HG02852 (cell line): ENCODE results near the gene CAPN2.
"Not testable (repeated sequence)": the region's sequence is repeated elsewhere in the genome, so short reads cannot be mapped to it uniquely, and the experiment has no call there.

Experiments
- ATAC-seq: cut with Tn5 transposase; IDR thresholded peaks from one replicate; pipeline ENCODE4 v1.9.1; 2021; ENCODE audit warnings: mild to moderate bottlenecking, moderate library complexity; ENCODE audit not compliant: unreplicated experiment

The CAPN2 gene

GRCh38 chr1:223784541-223784940, 72.2 kb downstream of the CAPN2 start:
- ATAC-seq = no peak

DNA sequence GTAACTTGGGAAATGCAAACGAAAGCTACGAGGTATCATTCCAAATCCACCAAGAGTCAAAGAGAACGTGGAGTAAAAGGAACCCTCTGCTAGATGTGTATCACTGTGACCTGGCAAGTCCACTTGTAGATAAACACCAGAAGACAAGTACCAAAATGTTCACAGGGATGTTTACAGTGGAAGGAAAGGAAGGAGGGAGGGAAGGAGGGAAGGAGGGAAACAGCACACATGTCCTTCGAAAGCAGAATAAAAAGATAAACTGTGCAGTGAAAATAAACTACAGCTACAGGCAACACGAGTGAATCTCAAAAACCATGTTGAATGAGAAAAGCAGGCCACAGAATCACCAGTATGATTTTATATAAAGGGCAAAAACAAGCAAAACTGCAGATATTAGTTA, 73.5 kb downstream of the CAPN2 start:
- no peak for ATAC-seq

GRCh38 chr1:223788746-223789415, 76.5 kb downstream of the CAPN2 start:
- no peak for ATAC-seq

- ATAC-seq = no peak
Observed at GRCh38 chr1:223792046-223792445, 79.7 kb downstream of the CAPN2 start.

DNA sequence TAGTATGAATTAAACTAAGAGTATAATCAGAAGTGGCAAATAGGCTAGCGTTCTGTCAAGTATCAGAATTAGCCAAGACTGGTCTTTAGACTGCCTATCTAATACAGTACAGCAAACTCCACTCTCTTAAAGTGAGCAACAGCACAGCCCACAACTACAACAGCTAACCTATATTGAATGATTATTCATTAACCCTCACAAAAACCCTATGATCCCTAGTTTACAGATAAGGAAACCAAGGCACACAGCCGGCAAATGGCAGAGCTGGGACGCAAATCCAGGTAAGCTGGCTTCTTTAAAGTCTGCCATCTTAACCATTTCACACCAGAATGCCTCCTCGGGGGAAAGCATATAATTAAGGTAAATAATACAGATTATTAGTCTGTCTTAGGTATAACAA, 81.4 kb downstream of the CAPN2 start:
- ATAC-seq = no peak

GRCh38 chr1:223794136-223794880, 82.0 kb downstream of the CAPN2 start:
- no peak for ATAC-seq

GRCh38 chr1:223796210-223796609, 83.9 kb downstream of the CAPN2 start:
- ATAC-seq = no peak

- ATAC-seq = no peak
Observed at GRCh38 chr1:223802032-223802431, 89.7 kb downstream of the CAPN2 start.

DNA sequence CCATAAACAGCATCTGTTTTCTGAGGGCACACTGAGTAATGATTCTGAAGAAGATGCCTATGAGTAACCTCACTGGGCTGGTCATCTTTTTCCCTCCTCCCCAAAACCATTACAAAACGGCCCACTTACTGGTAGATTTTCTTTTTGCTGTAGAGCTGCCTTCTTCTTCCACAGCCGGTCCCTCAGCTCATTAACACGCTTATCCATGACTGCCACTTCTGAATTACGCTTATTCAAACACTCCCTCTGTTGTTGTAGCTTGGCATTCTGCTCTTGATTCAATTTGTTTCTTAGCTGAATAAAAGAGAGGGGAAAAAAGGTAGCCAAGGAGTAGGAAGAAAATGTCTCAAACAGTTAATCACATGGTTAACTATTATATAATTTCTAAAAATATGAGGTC, 90.3 kb downstream of the CAPN2 start:
- ATAC-seq = no peak

DNA sequence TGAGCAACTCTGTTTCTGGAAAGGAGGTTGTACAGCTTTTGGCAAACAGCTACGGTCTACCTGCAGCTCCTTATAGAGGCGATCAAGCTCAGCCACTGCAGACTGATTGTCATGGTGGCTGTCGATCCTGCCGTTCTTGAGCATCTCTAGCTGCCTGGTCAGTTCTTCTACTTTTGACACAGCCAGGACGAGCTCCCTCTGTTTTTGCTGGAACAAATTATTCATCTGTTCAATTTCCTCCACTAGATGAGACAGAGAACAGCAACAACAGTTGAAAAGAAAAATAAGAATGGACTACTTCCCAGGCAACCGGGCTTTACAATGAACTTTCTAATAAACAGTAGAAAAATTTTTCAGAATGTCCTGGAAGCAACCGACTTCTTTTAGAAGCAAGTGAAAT, 90.9 kb downstream of the CAPN2 start:
- no peak for ATAC-seq

DNA sequence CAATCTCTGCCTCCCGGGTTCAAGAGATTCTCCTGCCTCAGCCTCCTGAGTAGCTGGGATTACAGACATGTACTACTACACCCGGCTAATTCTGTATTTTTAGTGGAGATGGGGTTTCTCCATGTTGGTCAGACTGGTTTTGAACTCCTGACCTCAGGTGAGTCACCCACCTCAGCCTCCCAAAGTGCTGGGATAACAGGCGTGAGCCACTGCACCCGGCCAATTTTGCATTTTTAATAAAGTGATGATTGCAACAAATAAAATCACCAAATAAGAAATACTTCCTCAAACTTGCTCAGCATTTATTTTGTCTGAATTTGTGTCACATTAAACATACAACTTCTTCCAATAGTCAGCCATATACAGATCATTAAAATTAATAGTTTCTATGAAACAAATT, 97.6 kb downstream of the CAPN2 start:
- not testable (repeated sequence) for ATAC-seq

GRCh38 chr1:223810586-223810985, 98.2 kb downstream of the CAPN2 start:
- ATAC-seq = no peak

DNA sequence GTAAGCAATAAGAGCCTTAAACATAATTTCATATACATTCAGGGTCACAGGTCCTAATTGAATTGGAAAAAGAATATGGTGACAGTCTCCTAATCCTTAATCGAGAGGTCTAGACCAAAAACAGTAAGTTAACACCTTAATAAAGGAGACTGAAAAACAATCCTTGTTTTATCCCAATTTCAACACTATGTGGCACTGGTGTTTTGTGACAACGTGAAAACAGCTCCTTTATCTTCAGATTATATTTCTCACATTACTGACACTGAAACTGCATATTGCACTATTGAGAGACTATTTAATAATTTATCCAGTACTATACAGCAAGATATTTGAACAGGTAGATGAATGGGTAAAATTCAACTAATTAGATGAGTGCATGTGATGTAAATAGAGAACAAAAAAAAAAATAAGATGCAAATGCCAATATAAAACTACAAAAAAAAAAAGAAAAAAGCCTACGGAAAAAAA, 99.3 kb downstream of the CAPN2 start:
- no peak for ATAC-seq

- no peak for ATAC-seq
Observed at GRCh38 chr1:223813645-223814044, 101.3 kb downstream of the CAPN2 start.

DNA sequence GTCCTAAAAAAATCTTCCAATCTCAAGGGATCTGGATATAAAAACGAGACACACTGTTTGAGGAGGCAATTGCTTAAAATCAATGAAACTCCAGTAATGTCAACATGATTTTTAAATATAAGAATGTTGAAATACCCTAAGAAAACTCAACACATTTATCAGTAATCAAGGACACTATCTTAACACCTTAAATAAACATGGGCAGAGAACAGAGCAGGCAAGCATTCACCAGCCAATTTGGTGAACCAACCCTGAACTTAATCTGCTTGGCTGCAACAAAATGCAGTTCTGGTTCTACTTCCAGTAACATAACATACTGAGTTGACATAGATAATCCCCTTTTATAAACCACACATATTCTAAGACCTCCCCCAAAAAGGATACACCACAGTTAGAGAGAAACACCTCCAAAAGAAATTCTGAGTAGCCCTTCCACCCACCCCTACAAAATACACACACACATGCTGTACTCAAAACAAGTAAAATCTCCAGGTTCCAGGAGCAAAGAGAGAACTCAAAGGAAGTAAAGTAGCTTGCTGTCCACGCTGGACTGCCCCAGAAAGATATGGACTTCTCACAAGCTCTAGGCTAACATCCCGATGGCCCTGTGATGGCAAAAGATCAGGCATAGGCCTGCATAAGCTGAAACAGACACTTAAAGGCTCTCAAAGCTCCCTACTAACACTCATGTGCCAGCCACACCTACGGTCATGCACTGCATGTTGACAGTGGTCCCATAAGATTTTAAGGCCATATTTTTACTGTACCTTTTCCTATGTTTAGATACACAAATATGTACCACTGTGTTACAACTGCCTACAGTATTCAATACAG, 102.9 kb downstream of the CAPN2 start:
- no peak for ATAC-seq

GRCh38 chr1:223815865-223816264, 103.5 kb downstream of the CAPN2 start:
- ATAC-seq = no peak

GRCh38 chr1:223817265-223817664, 104.9 kb downstream of the CAPN2 start:
- ATAC-seq = not testable (repeated sequence)

- no peak for ATAC-seq
Observed at GRCh38 chr1:223819730-223820514, 107.6 kb downstream of the CAPN2 start.

GRCh38 chr1:223820515-223820858, 108.1 kb downstream of the CAPN2 start:
- no peak for ATAC-seq

DNA sequence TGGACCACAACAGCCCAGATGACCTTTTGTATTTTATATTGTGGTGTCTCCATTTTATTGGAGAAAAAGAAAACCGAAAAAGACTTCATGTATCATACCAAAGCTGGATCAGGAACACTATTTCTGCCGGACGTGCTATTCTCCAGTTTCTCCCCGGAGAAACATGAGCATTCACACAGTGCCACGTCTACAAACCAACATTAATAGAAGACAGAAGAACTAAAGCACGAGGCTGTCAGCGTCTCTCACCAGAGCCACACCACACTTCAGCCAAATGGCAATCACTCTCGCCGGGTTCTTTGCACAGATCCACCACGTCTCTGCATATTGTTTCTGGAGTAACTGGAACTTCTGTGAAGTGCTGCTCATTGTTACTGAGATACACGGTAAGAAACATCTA, 108.6 kb downstream of the CAPN2 start:
- ATAC-seq = no peak

GRCh38 chr1:223824287-223824686, 111.9 kb downstream of the CAPN2 start:
- no peak for ATAC-seq
